Measurements from ENCODE around the gene ERVFRD-1. TPM values are rescaled to one million over a fixed set of nuclear protein-coding genes. Genes with fewer than 3 reads are reported as not detected.

Gene ERVFRD-1, protein sequence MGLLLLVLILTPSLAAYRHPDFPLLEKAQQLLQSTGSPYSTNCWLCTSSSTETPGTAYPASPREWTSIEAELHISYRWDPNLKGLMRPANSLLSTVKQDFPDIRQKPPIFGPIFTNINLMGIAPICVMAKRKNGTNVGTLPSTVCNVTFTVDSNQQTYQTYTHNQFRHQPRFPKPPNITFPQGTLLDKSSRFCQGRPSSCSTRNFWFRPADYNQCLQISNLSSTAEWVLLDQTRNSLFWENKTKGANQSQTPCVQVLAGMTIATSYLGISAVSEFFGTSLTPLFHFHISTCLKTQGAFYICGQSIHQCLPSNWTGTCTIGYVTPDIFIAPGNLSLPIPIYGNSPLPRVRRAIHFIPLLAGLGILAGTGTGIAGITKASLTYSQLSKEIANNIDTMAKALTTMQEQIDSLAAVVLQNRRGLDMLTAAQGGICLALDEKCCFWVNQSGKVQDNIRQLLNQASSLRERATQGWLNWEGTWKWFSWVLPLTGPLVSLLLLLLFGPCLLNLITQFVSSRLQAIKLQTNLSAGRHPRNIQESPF
- 0.10 TPM for total RNA-seq

- no peak within 1 kb of the TSS for H3K4me3 ChIP-seq (ENCODE audit: low read length)
- no peaks in the 10 kb centered on the region for H3K9me3 ChIP-seq (ENCODE audit: low read depth, low read length)
- H3K27me3 ChIP-seq (ENCODE audit: insufficient read depth, low read length), result no peaks in the 10 kb centered on the region
- peaks cover 14% of the 10 kb centered on the region for H3K4me1 ChIP-seq (ENCODE audit: insufficient read depth, low read length)
These were observed at the start of gene ERVFRD-1 for GRCh38 chr6:11110921-11111768. ERVFRD-1 (minus strand) TSS chr6:11111725; CDS start chr6:11105310, 6,415 bp downstream.

- H3K9me3 ChIP-seq (ENCODE audit: low read depth, low read length), result no peaks in the 10 kb centered on the region
- peaks cover 3% of the 10 kb centered on the region for H3K27me3 ChIP-seq (ENCODE audit: insufficient read depth, low read length)
- H3K4me3 ChIP-seq (ENCODE audit: low read length), result no peak overlapping the region
- no peaks in the 10 kb centered on the region for H3K4me1 ChIP-seq (ENCODE audit: insufficient read depth, low read length)
These were observed 48.7 kb upstream of the ERVFRD-1 start for GRCh38 chr6:11160199-11160598.

DNA sequence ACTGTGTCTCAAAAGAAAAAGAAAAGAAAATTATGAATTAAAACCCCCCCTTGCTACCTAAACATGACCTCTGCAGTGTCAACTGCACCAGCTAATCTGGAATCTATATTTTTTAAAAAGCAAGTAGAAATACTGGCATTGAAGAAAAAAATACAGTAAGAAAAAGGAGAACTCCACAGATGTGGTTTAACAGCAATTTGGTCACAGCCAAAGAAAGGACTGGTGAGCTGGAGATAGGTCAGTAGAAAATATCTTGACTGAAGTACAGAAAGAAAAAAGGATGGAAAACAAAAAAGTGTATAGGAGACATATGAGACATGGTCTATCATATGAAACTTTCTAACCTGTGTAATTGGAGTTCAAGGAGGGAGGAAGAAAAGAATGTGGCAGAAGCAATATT is 44.1 kb upstream of the ERVFRD-1 start:
- H3K4me1 ChIP-seq (ENCODE audit: insufficient read depth, low read length), result no peaks in the 10 kb centered on the region
- no peaks in the 10 kb centered on the region for H3K9me3 ChIP-seq (ENCODE audit: low read depth, low read length)
- H3K27me3 ChIP-seq (ENCODE audit: insufficient read depth, low read length), result peaks cover 3% of the 10 kb centered on the region
- H3K4me3 ChIP-seq (ENCODE audit: low read length), result no peak overlapping the region

DNA sequence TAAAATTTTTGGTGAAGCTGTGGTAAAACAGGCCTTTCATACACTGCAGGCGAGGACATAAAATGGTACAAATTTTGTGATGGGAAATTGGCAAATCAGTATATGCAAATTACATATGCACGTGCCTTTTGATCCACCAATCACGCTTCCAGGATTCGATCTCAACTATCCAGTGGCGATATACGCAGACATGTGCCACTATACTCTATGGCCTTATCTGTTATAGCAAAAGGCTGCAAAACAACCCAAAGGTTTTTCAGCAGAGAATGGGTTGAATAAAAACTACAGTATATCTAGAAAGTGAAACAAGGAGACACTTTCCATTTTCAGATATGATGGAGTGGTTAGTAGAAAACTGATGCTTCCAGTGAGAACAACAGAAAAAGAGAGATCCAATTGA is 41.9 kb upstream of the ERVFRD-1 start:
- H3K4me1 ChIP-seq (ENCODE audit: insufficient read depth, low read length), result no peaks in the 10 kb centered on the region
- H3K9me3 ChIP-seq (ENCODE audit: low read depth, low read length), result no peaks in the 10 kb centered on the region
- no peak overlapping the region for H3K4me3 ChIP-seq (ENCODE audit: low read length)
- H3K27me3 ChIP-seq (ENCODE audit: insufficient read depth, low read length), result peaks cover 3% of the 10 kb centered on the region

DNA sequence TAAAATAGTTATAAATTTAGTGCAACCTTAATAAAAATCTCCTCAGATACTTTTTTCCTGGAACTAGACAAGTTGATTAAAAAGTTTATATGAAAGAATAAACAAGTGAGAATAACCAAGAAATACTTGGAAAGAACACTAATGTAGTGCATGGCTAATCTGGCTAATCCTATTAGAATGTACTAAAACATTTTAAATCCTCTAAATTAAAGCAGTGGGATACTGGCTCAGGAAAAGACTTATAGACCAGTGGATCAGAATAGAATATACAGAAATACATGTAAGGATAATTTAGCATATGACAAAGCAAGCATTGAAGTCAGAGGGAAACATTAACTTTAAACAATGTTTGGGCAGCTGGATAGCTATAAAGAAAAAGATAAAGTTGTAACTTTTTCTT is 41.1 kb upstream of the ERVFRD-1 start:
- Histone ChIP-seq H3K4me1 (ENCODE audit: insufficient read depth, low read length) (no peaks in the 10 kb centered on the region), H3K4me3 (ENCODE audit: low read length) (no peak overlapping the region), H3K9me3 (ENCODE audit: low read depth, low read length) (no peaks in the 10 kb centered on the region), H3K27me3 (ENCODE audit: insufficient read depth, low read length) (peaks cover 3% of the 10 kb centered on the region)

DNA sequence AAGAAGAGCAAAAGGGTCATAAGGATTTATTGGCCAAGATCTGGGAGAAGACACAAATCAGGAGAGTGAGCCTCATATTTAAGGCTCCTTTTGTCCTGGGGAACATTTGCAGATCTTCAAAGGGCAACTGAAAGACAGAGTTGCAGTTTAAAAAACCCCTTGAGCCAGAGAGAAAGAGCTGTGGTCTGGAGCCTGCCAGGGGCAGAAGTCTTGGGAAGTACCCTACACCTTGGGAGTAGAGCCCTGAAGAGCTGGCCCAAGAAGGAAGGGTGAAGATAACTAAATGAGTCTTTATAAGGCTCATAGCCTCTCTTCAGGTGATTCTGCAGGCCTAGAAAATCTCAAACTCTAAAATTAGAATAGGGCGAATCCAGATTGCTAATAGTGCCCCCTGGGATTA is 40.0 kb upstream of the ERVFRD-1 start:
- no peaks in the 10 kb centered on the region for H3K4me1 ChIP-seq (ENCODE audit: insufficient read depth, low read length)
- no peak overlapping the region for H3K4me3 ChIP-seq (ENCODE audit: low read length)
- peaks cover 3% of the 10 kb centered on the region for H3K27me3 ChIP-seq (ENCODE audit: insufficient read depth, low read length)
- H3K9me3 ChIP-seq (ENCODE audit: low read depth, low read length), result no peaks in the 10 kb centered on the region

- H3K9me3 ChIP-seq (ENCODE audit: low read depth, low read length), result no peaks in the 10 kb centered on the region
- peaks cover 1% of the 10 kb centered on the region for H3K4me1 ChIP-seq (ENCODE audit: insufficient read depth, low read length)
These were observed 38.0 kb upstream of the ERVFRD-1 start for GRCh38 chr6:11149551-11149950.

DNA sequence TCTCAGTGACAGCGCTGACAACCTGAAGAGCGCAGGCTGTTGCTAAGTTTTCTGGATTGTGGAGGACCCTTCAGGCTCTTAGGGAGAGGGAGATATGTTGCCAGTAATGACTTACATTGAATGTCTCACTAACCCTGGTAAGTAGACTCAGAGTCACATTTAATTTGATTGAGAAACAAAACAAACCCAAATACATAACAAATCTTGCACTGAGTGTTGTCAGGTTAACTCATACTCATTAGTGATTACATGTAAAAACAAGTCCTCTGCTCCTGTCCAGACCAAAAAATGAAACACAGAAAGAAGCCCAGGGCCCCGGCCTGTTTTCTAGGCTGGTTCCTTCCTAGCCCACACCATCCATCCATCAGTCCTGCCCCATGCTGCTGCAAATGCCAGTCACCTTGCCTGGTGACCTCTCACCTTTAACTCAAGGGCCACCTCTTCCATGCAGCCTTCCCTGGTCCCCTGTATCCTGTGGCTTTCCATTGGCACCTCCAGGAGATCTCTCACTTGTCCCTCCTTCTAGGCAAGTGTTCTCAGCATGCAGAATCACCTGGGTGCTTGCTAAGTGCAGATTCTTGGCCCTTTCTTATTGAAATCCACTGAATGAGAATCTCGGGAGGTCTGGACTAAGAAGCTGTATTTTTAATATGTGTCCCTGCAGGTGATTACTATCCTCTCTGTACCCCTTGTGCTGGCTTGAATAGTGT is 34.7 kb upstream of the ERVFRD-1 start:
- no peaks in the 10 kb centered on the region for H3K9me3 ChIP-seq (ENCODE audit: low read depth, low read length)
- H3K4me1 ChIP-seq (ENCODE audit: insufficient read depth, low read length), result peaks cover 25% of the 10 kb centered on the region
- no peaks in the 10 kb centered on the region for H3K27me3 ChIP-seq (ENCODE audit: insufficient read depth, low read length)
- no peak overlapping the region for H3K4me3 ChIP-seq (ENCODE audit: low read length)

More at GRCh38 chr6:11149551-11149950, 38.0 kb upstream of the ERVFRD-1 start:
- Histone ChIP-seq H3K27me3 (ENCODE audit: insufficient read depth, low read length) (no peaks in the 10 kb centered on the region), H3K4me3 (ENCODE audit: low read length) (no peak overlapping the region)

DNA sequence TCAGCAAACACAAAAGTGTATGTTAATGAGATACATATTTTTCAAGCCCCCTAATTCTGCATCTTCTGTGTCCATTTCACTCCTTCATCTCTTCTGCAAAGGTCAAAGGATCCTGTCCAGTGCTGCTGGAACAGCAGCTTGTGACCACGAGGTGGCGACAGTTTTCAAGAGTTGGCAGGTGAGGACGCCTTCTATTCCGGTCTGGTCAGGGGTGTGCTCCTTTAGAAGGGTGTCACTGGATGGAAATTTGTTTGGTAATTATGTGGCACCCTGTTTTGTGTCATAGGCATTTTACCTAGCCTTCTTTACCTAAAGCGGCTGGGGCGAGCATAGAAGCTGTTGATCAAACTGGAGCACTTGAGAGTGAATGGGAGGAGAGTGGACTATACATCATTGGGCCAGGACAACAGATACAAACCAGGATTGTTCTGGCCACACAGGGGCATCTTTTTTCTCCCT is 32.9 kb upstream of the ERVFRD-1 start:
- Histone ChIP-seq H3K9me3 (ENCODE audit: low read depth, low read length) (no peaks in the 10 kb centered on the region), H3K4me1 (ENCODE audit: insufficient read depth, low read length) (peaks cover 27% of the 10 kb centered on the region), H3K4me3 (ENCODE audit: low read length) (no peak overlapping the region), H3K27me3 (ENCODE audit: insufficient read depth, low read length) (no peaks in the 10 kb centered on the region)

- Histone ChIP-seq H3K27me3 (ENCODE audit: insufficient read depth, low read length) (no peaks in the 10 kb centered on the region), H3K9me3 (ENCODE audit: low read depth, low read length) (no peaks in the 10 kb centered on the region)
These were observed 32.2 kb upstream of the ERVFRD-1 start for GRCh38 chr6:11143394-11144371.

DNA sequence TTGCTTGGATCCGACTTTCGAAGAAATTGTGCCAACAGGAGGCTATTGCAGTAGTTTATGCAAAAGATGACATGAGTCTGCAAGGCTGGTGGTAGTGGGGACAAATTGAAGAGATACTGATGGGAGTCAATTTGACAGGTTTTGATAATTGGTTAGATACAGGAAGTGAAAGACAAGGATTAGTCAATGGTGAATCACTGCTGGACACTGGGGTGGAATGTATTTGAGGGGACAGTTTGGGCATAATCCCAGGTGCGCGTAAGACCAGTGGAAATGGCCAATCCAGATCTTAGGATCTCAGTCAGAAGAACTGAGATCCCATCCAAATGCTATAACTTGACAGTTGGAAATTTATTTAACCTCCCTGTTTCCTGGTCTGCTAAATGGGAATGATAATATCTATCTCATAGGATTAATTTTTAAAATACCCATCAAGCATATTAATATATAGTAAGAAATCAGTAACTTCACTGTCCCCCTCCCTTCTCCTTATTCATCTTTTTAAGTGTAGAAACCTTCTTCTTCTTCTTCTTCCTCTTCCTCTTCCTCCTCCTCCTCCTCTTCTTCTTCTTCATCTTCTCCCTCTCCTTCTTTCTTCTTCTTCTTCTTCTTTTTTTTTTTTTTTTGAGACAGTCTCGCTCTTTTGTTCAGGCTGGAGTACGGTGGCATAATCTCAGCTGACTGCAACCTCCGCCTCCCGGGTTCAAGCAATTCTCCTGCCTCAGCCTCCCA is 30.9 kb upstream of the ERVFRD-1 start:
- H3K27me3 ChIP-seq (ENCODE audit: insufficient read depth, low read length), result no peaks in the 10 kb centered on the region
- H3K4me1 ChIP-seq (ENCODE audit: insufficient read depth, low read length), result peaks cover 27% of the 10 kb centered on the region
- no peaks in the 10 kb centered on the region for H3K9me3 ChIP-seq (ENCODE audit: low read depth, low read length)
- H3K4me3 ChIP-seq (ENCODE audit: low read length), result no peak overlapping the region

More at GRCh38 chr6:11143394-11144371, 32.2 kb upstream of the ERVFRD-1 start:
- peaks cover 27% of the 10 kb centered on the region for H3K4me1 ChIP-seq (ENCODE audit: insufficient read depth, low read length)
- H3K4me3 ChIP-seq (ENCODE audit: low read length), result no peak overlapping the region

DNA sequence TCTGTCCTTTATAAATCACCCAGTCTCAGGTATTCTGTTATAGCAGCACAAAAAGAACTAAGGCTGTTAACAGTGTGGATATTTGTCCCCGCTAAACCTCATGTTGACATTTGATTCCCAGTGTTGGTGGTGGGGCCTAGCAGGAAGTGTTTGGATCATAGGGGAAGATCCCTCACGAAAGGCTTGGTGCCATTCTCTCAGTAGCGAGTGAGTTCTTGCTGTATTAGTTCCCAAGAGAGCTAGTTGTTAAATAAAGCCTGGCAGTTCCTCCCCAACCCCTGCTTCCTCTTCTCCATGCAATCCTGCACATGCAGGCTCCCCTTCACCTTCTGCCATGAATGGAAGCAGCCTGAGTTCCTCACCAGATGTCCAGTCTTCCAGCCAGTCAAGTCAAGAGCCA is 29.8 kb upstream of the ERVFRD-1 start:
- Histone ChIP-seq H3K4me3 (ENCODE audit: low read length) (no peak overlapping the region), H3K4me1 (ENCODE audit: insufficient read depth, low read length) (peaks cover 27% of the 10 kb centered on the region), H3K9me3 (ENCODE audit: low read depth, low read length) (no peaks in the 10 kb centered on the region), H3K27me3 (ENCODE audit: insufficient read depth, low read length) (no peaks in the 10 kb centered on the region)

- Histone ChIP-seq H3K4me3 (ENCODE audit: low read length) (no peak overlapping the region), H3K4me1 (ENCODE audit: insufficient read depth, low read length) (peaks cover 27% of the 10 kb centered on the region), H3K9me3 (ENCODE audit: low read depth, low read length) (no peaks in the 10 kb centered on the region), H3K27me3 (ENCODE audit: insufficient read depth, low read length) (no peaks in the 10 kb centered on the region)
These were observed 28.5 kb upstream of the ERVFRD-1 start for GRCh38 chr6:11140056-11140455.
